Activated CD4-positive, alpha-beta T cell treated with anti-CD3 and anti-CD28 coated beads, Interleukin-10, Interleukin-2, amounts not matched to agents 100 ng/mL and 50 ng/mL, durations not matched to agents 16 hours and 8 hours (primary cell): Measurements from ENCODE around the gene ADAMTS6.
A peak's percentile ranks its signal among the peaks of the same experiment; 100 is the strongest.
"Not testable (repeated sequence)": the region's sequence is repeated elsewhere in the genome, so short reads cannot be mapped to it uniquely, and the experiment has no call there.

Experiments used
- DNase-seq: peaks from one replicate; pipeline ENCODE4 v3.0.0-alpha.2; 2020

ADAMTS6 gene

GRCh38 chr5:65190328-65191053, 291.2 kb downstream of the ADAMTS6 start:
- peak; percentile 89 for DNase-seq

- no peak for DNase-seq
These were observed 295.0 kb downstream of the ADAMTS6 start for GRCh38 chr5:65186646-65187227.

GRCh38 chr5:65185468-65185867, 296.3 kb downstream of the ADAMTS6 start:
- DNase-seq: no peak

GRCh38 chr5:65184780-65185179, 296.9 kb downstream of the ADAMTS6 start:
- DNase-seq: no peak

GRCh38 chr5:65174231-65174630, 307.5 kb downstream of the ADAMTS6 start:
- DNase-seq: not testable (repeated sequence)

- DNase-seq: no peak
These were observed 308.6 kb downstream of the ADAMTS6 start for GRCh38 chr5:65173130-65173525.

GRCh38 chr5:65172486-65173129, 309.1 kb downstream of the ADAMTS6 start:
- DNase-seq: peak; percentile 77

- no peak for DNase-seq
These were observed 310.1 kb downstream of the ADAMTS6 start for GRCh38 chr5:65171645-65172044.

- no peak for DNase-seq
These were observed 318.0 kb downstream of the ADAMTS6 start for GRCh38 chr5:65163698-65164097.

GRCh38 chr5:65161655-65162054, 320.1 kb downstream of the ADAMTS6 start:
- no peak for DNase-seq

GRCh38 chr5:65157906-65158603, 323.7 kb downstream of the ADAMTS6 start:
- peak; percentile 4 for DNase-seq

GRCh38 chr5:65156933-65157332, 324.8 kb downstream of the ADAMTS6 start:
- DNase-seq: no peak

GRCh38 chr5:65152131-65152530, 329.6 kb downstream of the ADAMTS6 start:
- DNase-seq: no peak

- DNase-seq: no peak
These were observed 330.1 kb downstream of the ADAMTS6 start for GRCh38 chr5:65151614-65152013.

GRCh38 chr5:65150599-65151304, 331.0 kb downstream of the ADAMTS6 start:
- DNase-seq: no peak

GRCh38 chr5:65149827-65150226, 331.9 kb downstream of the ADAMTS6 start:
- DNase-seq: no peak

- no peak for DNase-seq
These were observed 337.4 kb downstream of the ADAMTS6 start for GRCh38 chr5:65144136-65144871.

- DNase-seq: no peak
These were observed 339.2 kb downstream of the ADAMTS6 start for GRCh38 chr5:65142511-65143011.

GRCh38 chr5:65142016-65142415, 339.7 kb downstream of the ADAMTS6 start:
- no peak for DNase-seq

- no peak for DNase-seq
These were observed 340.2 kb downstream of the ADAMTS6 start for GRCh38 chr5:65141493-65141892.

GRCh38 chr5:65137631-65138030, 344.1 kb downstream of the ADAMTS6 start:
- DNase-seq: no peak
